Lower leg skin (tissue), 3 donors: ENCODE data around the gene CALML3.

ENCODE experiments used
- CTCF ChIP-seq, 3 donors: fragments of 450-650 bp; IDR thresholded peaks; one replicate each; pipeline ENCODE4 v1.5.1; 2016; ENCODE audit warnings: antibody characterized with exemption in 3 of 3, mild to moderate bottlenecking in 3 of 3, moderate library complexity in 2 of 3
- POLR2A ChIP-seq, 2 donors: fragments of 450-650 bp; IDR thresholded peaks; one replicate each; pipeline ENCODE4 v1.6.1; 2016 to 2017; ENCODE audit warnings: antibody characterized with exemption in 2 of 2, mild to moderate bottlenecking in 1 of 2, moderate library complexity in 1 of 2

GRCh38 chr10:5551531-5552375 lies 27.0 kb downstream of the CALML3 start:
- no peak for TF ChIP-seq CTCF (IDR thresholded peaks at IDR 0.05)
- TF ChIP-seq POLR2A (IDR thresholded peaks at IDR 0.05), result no peak
